Right hindlimb (tissue), 1 donor: ENCODE measurements around the gene ARF1.

ENCODE experiments used
- DNase-seq: peaks from one replicate; pipeline ENCODE4 v3.0.0-alpha.2; 2018

Gene ARF1

DNA sequence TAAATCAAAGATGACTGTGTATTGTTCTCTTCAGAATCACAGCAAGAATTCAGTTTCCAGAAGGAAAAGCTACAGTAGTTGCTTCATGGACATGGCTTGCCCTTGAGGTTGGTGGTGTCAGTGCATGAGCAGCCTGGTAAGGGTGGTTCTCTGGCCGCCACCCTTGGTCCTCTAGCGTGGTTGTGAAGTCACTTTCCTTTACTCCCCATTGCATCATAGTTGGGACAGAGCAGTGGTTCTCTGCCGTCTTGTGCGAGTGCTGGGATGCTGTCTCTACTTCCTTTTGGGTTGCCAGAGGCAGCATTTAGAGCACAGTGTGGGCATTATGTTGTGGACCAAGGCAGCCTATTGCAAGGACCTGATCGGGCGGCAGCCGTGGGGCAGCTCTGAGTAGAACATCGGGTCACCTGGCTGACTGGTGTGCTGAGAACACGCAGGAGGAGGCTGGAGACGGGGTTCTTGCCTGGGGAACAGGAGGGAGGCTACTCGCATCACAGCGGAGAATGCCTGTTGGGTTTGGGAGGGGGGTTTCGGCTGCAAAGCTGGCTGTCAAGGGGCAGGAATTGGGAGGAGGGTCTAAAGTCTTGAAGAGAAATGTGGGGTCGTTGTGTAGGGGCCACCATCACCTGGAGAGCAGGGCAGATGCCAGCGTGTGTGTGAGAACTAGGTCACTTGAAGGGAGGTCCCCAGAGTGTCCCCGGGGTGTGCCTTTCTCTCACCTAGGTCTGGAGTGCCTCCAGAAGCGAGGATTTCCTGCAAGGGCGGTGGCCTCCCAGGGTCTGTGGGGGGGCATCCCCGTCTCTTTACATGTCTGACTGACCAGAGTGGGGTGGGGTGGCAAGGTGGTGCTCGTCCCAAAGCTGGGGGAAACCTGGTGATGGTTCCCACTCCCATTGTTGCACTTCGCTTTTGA is 6.3 kb downstream of the ARF1 start:
- DNase-seq = no peak

DNA sequence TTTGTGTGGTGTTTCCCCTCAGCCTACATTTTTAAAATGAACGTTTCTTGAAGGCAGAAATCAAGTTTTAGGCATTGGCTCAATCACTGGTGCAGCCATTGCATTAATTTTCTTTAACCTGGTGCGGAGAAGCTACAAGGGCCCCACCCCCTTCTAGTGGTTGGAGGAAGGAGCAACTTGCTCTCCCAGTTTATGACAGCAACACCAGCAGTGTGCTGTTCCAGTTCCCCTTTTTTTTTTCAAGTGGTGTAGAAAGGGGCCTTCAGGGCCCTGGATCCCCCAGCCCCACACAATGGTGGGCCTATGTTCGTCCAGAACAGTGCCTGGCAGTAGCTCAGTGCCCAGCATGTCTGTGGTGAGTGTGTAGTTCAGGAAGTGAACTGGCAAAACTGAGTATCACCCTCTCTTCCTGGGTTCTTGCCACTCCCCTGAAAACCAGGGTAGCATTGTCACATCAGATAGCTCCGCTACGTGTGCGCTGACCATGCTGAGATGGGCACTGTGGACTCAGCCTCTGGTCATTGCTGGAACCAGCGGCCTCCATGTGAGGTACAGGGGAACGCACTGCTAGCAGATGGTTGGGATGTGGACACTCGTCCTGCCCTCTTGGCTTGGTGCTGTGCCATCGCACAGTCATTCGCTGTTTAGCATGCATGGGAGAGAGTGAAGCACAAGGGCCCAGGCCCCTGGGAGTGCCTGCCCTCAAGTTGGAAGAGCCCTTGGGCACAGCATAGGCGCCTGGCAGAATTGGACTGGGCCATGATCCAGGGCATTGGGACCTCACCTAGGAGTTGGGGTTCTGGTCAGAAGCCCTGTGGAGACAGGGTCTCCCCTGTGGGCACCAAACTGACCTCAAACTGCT is 7.2 kb downstream of the ARF1 start:
- DNase-seq = peak; percentile 17

DNA sequence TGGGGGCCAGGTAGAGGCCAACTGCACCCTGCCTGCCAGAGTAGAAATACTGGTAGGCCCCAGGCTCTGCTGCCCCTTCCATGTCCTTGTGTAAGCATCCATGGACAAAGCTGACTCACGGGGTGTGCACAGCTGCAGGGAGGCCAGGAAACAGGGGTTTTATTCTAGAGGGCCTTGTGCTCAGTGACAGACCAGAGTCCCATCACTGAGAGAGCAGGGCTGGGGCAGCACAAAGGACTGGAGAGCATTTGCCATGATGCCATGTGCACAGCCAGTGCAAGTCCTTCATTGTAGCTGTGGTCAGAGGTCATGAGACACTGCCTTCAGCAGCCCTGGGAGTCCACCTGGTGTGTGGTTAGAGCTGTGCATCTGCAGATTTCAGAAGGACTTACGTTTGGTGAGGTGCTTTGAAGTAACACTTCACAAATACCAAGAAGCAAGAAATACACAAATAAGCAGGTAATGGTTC is 8.1 kb downstream of the ARF1 start:
- no peak for DNase-seq

DNA sequence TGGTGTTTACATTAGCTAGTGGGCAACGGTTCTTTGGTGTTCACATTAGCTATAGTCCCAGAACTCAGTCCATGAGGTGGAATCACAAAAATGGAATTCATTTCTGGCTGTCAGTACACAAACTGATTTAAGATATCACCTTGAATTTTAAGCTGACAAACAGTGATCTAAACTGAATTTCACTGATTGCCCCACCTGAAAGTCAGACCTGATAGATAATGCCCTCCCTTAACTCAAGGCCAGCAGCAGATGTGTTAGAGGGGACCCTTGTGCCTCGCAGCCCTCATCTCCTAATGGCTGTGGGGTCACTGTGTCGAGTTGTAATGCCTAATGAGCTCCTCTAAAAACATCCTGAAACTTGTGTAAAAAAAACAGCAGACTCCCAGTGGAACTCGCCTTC is 8.6 kb downstream of the ARF1 start:
- DNase-seq = no peak

DNA sequence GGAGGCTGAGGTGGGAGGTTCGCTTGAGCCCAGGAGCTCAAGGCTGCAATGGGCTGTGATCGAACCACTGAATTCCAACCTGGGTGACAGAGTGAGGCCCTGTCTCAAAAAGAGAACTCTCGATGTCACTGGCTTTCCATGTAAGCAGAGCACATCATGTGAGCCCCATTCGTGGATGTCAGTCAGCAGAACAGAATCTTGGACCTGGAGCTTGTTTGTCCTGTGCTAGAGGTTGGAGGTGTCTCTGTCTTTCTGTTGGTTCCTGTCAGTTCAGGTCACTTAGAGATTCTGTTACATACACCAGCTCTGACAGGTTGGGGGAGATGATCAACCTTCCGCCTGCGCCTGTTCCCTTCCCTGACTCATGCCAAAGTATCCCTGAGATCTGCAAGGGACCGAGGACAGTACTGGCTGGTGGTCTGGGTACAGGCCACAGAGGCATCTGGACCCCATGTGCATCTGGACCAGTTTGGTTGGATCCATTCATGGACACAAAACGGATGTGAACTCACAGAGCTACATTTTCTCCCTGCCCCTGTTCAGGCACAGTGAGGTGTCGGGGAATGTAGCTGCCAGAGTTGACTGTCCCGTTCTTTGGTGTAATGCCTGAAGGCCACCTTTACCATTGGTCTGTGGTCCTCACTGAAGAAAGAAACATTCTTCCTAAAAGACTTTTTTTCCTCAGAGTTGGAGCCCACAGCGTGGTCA is 10.0 kb downstream of the ARF1 start:
- DNase-seq = peak; percentile 9

DNA sequence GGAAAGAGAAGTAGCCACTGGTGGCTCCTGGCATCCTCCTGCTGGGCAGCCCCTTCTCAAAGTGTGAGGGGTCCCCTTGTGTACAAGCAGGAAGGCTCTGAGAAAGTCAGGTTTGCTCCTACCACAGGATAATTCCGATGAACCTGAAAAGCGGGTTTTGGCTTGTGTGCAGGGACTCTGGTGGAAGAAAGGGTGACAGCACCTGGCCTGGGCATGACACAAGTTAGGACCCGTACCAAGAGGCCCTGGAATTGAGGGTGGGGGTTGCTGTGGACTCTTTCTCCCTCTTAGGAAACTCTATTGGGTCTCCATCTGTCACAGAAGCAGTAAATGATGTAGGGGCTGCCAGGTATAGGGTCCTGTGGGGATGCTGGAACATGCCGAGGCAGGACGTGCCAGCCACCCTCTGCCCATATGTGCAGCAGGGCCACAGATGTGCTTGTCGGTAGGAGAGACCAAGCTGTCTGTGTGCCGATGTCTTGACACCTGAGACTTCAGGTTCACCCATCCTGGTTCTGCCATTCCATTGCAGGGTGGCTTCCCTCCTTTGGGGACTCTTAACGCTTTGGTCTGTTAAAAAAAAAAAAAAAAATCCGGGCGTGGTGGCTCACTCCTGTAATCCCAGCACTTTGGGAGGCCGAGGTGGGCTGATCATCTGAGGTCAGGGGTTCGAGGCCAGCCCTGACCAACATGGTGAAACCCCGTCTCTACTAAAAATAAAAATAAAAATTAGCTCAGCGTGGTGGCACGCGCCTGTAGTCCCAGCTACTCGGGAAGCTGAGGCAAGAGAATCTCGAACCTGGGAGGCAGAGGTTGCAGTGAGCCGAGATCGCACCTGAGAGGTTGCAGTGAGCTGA is 10.8 kb downstream of the ARF1 start:
- no peak for DNase-seq

DNA sequence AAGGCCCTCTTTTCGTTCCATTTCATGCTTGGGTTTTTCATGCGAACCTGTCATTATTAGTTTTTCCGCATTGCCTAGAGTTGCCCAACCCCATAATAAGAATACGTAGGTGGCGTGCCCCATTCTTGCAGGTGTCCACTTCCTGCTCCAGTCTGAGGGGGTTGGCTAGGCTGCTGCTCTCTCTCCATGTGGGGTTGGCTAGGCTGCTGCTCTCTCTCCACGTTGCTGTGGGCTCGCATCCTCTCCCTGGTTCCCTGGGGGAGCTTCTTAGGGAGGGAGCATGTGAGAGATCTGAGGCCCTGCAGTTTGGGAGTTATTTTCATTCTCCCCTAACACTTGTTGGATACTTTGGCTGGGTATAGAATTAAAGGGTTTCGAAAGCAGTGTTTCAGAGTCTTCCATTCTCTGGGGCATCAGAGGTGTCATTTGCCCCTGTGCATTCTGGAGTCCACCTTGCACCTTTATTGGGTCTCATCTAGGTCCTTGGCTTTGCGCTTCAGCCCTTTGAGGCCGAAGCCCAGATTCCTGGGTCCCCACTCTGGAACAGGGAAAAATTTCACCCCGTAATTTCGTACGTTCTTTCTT is 12.0 kb downstream of the ARF1 start:
- no peak for DNase-seq

DNA sequence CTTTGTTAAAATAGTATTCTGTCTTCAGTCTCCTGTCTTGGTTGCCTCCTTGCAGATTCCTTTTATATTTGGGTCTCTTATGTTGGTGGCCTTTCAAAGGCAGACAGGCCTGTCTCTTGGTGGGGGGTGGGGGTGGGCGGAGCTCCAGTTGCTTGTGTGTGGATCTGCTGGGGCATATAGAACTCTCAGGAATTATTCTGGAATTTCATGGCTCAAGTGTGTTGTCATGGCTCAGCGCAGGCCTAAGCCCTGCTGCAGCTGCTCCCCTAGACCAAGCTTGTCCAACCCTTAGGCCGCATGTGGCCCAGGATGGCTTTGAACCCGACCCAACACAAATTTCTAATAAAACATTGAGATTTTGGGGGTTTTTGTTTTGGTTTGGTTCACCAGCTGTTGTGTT is 12.7 kb downstream of the ARF1 start:
- peak; percentile 15 for DNase-seq

DNA sequence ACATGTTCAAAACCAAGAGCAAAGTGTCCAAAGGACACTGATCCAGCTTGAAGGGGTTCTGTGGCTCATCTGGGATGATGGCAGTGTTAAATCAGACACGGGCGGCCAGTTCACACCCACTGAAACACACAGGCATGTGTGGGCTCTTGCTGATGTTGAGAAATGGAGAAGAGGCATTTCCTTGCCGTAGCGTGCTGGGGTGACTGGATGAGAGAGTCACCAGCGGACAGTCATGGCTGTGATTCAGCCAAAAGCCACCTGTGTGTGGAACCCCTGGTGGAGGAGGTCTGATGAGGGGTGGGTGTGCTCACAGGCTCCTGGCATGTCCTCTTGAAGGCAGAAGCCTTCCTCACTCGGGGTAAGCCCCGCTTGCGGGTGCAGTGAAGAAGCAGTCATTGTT is 13.4 kb downstream of the ARF1 start:
- DNase-seq = no peak

DNA sequence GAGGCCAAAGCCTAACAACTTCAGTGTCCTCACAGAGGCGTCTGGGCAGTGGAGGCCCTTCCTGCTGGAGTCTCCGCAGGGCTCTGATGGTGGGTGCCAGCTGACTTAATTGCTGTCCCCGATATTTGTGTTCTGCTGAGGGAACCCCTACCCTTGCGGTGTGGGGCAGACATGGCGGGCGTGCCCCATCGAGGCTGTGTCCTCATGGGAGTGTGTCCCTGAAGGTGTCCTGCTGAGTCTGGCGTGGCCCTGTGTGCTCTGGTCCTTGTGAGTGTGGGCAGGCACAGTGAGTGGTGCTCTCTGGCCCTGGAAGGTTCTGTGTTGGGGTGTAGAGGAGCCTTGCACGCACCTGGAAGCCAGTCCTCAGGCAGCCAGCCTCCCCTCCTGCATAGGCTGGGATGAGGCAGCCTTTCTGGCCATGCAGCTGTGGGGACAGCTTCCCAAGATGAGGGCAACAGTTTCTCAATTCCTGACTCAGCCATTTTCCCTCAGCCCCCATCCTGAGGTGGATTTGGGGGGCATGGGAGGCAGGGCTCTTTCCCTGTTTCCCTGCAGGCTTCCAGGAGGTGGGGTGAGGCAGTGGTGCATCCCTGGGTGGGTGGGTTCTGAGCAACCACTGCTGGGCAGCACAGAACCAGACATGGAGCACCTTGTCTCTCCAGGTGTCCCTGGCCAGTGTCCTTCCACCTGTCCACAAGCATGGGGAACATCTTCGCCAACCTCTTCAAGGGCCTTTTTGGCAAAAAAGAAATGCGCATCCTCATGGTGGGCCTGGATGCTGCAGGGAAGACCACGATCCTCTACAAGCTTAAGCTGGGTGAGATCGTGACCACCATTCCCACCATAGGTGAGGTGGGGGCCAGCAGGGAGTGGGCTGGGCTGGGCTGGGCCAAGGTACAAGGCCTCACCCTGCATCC is 14.2 kb downstream of the ARF1 start:
- DNase-seq = peak; percentile 12

DNA sequence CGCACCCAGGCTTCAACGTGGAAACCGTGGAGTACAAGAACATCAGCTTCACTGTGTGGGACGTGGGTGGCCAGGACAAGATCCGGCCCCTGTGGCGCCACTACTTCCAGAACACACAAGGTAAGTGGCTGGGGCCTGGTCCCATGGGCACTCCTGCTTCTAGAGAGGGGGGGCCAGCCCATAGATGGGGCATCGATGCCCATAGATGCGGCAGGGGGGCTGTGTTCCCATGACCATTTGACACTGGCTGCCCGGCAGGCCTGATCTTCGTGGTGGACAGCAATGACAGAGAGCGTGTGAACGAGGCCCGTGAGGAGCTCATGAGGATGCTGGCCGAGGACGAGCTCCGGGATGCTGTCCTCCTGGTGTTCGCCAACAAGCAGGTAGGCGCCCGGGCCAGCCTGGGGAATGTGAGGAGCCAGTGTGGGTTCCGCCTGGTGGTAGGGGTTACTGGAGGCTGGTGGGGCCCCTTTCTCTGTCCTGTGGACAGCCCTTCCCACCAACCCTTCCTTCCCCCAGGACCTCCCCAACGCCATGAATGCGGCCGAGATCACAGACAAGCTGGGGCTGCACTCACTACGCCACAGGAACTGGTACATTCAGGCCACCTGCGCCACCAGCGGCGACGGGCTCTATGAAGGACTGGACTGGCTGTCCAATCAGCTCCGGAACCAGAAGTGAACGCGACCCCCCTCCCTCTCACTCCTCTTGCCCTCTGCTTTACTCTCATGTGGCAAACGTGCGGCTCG is 15.0 kb downstream of the ARF1 start:
- peak; percentile 19 for DNase-seq

DNA sequence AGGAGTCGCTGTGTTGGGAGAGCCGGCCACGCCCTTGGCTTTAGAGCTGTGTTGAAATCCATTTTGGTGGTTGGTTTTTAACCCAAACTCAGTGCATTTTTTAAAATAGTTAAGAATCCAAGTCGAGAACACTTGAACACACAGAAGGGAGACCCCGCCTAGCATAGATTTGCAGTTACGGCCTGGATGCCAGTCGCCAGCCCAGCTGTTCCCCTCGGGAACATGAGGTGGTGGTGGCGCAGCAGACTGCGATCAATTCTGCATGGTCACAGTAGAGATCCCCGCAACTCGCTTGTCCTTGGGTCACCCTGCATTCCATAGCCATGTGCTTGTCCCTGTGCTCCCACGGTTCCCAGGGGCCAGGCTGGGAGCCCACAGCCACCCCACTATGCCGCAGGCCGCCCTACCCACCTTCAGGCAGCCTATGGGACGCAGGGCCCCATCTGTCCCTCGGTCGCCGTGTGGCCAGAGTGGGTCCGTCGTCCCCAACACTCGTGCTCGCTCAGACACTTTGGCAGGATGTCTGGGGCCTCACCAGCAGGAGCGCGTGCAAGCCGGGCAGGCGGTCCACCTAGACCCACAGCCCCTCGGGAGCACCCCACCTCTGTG is 15.9 kb downstream of the ARF1 start:
- peak; percentile 16 for DNase-seq

DNA sequence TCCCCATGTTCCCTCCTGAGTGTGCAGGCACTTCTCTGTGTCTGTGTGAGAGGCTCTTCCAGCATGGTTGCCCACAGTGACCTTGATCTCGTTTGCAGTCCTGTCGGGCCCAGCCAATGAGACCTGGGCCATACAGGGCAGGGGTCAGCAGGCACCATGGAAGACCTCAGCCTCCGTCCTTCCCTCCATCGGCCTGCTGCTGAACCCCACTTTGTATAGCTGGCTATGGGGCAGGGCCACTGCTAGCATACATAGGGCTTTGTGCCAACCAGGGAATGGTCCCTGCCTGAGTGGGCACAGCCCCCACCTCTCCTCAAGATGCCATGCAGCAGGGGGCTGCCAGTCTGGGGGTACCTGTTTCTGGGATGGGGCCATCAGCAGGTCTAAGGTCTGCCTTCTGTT is 16.8 kb downstream of the ARF1 start:
- DNase-seq = peak; percentile 21

DNA sequence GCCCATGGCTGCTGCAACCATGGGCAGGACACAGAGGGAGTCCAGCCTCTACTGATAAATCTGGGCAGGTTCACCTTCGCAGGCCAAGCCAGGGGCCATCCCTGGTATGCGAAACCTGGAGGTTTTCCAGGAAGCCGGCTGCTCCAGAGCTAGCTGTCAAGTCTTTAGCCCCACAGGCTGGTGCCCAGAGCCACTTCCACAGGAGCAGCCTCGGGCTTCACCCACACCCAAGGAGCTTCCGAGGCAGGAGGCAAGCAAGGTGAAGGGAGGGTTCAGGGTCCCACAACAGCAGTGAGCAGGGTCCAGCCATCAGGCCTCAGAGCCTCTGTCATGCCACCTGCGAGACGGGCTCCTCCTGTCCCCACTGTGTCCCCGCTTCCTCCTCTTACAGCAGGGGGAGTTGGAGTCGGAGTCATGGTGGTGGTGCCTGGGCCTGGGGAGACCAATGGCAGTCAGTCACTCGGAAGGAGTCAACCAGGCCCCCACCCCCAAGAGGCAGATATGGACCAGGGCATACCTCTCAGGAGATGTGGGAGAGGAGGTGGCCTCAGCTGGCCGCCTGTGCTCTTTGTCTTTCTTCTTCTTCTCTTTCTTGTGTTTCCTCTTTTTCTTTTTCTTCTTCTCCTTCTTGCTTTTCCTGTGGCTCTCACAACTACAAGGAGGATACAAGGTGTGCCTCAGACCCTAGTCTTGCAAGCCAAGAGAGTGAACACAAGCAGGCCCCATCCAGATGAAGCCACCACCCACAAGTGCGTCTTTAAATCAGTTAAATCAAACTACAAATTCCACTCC is 18.5 kb downstream of the ARF1 start:
- DNase-seq = no peak

DNA sequence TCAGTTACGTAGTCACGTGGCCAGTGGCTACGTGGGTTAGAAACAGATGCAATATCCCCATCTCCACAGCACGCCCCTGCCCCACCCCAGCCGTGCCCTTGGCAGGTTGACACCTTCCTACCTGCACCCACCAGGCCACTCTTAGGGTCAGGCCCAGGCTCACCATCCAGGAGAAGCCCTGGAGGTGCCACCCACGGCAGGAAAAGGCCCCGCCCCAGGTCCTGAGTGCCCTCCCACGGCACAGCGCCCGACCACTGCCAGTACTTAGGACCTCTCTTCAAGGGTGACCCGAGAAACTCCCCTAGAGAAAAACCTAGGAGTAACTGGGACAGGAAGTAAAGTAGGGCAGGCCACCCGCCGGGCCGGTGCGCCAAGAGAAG is 19.1 kb downstream of the ARF1 start:
- no peak for DNase-seq

DNA sequence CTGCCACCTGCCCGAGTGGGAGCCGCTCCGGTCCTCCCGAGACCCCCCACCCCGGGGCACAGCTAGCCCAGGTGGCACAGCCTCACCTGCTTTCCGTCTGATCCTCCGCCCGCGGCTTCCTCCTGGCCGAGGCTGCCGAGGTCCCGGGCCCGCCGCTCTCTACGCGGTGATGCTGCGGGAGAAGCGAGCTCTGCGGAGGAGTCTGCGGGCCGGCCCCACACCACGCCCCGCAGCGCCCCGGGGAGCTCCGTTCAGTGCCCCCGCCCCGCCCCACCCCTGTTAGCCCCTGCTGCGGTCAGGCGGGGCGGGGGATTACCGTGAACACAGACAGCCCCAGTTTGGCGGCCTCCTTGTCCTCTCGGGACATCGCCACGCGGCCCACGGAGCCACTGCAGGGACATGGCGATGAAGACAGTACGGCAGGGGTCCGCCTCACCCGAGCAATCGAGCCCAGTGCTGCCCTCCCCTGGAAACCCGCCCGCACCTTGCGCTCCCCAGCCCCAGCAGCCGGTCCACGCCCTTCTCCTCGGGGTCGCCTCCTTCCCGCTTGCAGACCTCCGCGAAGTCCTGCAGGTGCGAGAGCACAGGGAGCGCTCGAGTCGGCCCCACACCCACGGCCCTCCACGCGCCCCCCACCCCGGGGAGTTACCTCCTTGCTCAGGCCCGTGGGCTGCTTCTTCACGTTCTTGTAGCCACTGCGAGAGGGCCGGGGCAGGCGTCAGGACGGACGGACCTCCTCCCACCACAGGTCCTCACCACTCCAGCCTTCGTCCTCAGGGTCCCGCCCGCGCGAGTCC is 19.7 kb downstream of the ARF1 start:
- DNase-seq = peak; percentile 60

DNA sequence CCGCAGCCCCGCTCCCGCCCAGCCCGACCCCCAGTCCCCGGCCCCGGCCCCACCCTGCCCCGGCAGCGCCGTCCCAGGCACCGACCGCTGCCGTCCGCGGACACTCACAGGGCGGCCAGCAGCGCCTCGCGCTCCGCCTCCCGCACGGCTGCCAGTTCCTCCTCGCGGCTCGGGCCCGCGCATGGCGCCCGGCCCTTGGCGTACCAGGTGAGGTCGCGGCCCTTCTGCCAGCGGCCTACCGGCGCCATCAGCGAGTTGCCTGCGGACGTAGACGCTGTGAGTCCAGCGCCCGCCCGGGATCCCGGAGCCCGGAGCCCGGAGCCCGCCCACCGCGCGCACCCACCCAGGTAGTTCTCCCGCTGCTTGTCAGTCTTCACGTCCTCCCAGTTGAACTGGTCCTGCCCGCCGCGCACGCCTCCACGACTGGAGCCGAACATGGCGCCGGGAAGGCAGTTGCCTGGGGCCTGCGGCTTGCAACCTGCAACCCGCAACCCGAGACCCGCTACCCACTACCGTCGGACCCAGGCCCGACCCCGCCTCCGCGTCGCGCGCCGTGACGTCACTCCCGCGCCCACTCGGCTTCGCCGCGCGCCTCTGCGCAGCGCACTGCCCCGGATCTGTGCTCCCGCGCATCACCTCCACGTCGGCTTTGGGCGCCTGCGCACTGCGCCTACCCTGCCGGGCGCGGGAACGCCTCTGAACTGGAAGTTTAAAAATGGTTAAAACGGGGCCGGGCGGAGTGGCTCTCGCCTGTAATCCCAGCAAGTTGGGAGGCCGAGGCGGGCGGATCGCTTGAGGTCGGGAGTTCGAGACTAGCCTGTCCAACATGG is 20.5 kb downstream of the ARF1 start, which contains the start of gene C1orf35:
C1orf35 (minus strand) TSS at position 535 of the 830 bp plus-strand sequence; CDS start at position 437, 98 bp downstream.
- DNase-seq = peak; percentile 96
